A673 (cell line): Measurements from ENCODE around the gene CC2D1A.

Source experiments
- EZH2 ChIP-seq: fragments of 200-600 bp; sonication (generic); IDR thresholded peaks from 2 replicates; pipeline ENCODE4 v1.6.1; 2017; ENCODE audit warnings: borderline replicate concordance, low read depth, mild to moderate bottlenecking, mixed read lengths, antibody characterized with exemption, low read length; ENCODE audit not compliant: poor library complexity, severe bottlenecking
- TF ChIP-seq, protein P1 (sequence below): fragments of 300-800, 200-600 bp; sonication (generic); conservative IDR thresholded peaks from 2 replicates; pipeline ENCODE4 v1.5.1; 2017; ENCODE audit warnings: low read depth, mild to moderate bottlenecking, antibody characterized with exemption, low read length, moderate library complexity, mixed read lengths

DNA sequence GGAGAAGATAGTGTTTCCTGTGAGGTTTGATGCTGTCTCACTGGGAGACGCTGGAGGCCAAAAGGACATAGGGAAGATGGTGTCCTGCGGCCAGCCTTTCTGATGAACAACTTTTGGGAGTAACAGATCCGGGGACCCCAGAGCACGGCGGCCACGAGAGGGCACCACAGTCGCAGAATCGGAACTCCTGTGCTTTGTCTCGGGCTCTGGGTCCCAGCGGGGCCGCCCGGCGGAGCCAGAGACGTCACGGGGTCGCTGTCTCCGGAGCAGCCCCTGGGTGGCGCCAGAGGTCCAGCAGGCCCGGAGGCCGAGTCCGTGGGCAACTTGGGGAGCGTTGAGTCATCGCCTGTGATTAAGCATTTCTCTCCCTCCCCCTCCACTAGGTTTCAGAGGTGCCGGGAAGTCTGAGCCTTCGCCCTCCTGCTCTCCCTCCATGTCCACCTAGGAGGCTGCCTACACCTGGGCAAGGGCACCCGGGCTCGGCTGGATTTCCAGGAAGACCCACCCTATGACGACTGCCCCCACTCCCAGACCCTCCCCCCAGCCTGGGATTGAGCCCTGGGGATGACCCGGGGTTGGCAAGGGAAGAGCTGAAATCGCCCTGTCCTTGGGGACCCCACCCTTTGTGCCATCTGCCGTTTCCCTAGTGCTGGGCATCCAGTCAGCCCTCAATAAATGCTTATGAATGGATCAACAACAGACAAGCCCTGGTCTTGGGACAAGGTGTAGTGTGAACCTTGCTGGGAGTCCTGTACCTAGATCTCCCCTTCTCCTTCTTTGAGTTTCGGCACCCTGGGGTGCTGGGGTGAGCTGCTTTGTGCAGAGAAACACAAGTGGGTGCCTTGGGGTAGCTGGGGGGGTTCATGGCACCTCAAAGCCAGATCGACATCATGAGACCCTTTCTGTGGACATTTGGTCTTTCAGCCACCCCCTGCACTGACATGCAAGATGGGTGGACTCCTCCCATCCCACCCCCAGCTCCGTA is 25.6 kb upstream of the CC2D1A start:
- TF ChIP-seq, protein P1, sequence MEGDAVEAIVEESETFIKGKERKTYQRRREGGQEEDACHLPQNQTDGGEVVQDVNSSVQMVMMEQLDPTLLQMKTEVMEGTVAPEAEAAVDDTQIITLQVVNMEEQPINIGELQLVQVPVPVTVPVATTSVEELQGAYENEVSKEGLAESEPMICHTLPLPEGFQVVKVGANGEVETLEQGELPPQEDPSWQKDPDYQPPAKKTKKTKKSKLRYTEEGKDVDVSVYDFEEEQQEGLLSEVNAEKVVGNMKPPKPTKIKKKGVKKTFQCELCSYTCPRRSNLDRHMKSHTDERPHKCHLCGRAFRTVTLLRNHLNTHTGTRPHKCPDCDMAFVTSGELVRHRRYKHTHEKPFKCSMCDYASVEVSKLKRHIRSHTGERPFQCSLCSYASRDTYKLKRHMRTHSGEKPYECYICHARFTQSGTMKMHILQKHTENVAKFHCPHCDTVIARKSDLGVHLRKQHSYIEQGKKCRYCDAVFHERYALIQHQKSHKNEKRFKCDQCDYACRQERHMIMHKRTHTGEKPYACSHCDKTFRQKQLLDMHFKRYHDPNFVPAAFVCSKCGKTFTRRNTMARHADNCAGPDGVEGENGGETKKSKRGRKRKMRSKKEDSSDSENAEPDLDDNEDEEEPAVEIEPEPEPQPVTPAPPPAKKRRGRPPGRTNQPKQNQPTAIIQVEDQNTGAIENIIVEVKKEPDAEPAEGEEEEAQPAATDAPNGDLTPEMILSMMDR, result peak; percentile 100
- no peak for TF ChIP-seq EZH2
